GM18868 (cell line): Measurements from ENCODE around the gene EXOC1.
A peak's percentile ranks its signal among the peaks of the same experiment; 100 is the strongest.

Experiments used
- ATAC-seq: cut with Tn5 transposase; IDR thresholded peaks from one replicate; pipeline ENCODE4 v1.9.1; 2021; ENCODE audit warnings: mild to moderate bottlenecking, moderate library complexity; ENCODE audit not compliant: unreplicated experiment

EXOC1 gene

GRCh38 chr4:55849724-55850123 lies 3.7 kb upstream of the EXOC1 start:
- ATAC-seq, result no peak

GRCh38 chr4:55851885-55852284 lies 1.6 kb upstream of the EXOC1 start:
- no peak for ATAC-seq

GRCh38 chr4:55854129-55854528 lies 681 bp downstream of the EXOC1 start:
- no peak for ATAC-seq

GRCh38 chr4:55857586-55857985 lies 4.1 kb downstream of the EXOC1 start:
- no peak for ATAC-seq

GRCh38 chr4:55859711-55860110 lies 6.3 kb downstream of the EXOC1 start:
- no peak for ATAC-seq

- no peak for ATAC-seq
Observed at GRCh38 chr4:55864577-55865223, 11.3 kb downstream of the EXOC1 start.

GRCh38 chr4:55865228-55865806 lies 11.9 kb downstream of the EXOC1 start:
- ATAC-seq, result no peak

- peak; percentile 90 for ATAC-seq
Observed at GRCh38 chr4:55866290-55866907, 13.0 kb downstream of the EXOC1 start.

GRCh38 chr4:55866973-55867574 lies 13.6 kb downstream of the EXOC1 start:
- peak; percentile 81 for ATAC-seq

GRCh38 chr4:55868581-55869090 lies 15.2 kb downstream of the EXOC1 start:
- no peak for ATAC-seq

- ATAC-seq, result no peak
Observed at GRCh38 chr4:55871299-55871800, 17.9 kb downstream of the EXOC1 start.

- ATAC-seq, result no peak
Observed at GRCh38 chr4:55874831-55875230, 21.4 kb downstream of the EXOC1 start.

GRCh38 chr4:55876387-55876786 lies 22.9 kb downstream of the EXOC1 start:
- no peak for ATAC-seq

GRCh38 chr4:55879224-55879623 lies 25.8 kb downstream of the EXOC1 start:
- no peak for ATAC-seq

- no peak for ATAC-seq
Observed at GRCh38 chr4:55880652-55881280, 27.3 kb downstream of the EXOC1 start.

GRCh38 chr4:55884093-55884850 lies 30.8 kb downstream of the EXOC1 start:
- no peak for ATAC-seq

- no peak for ATAC-seq
Observed at GRCh38 chr4:55884851-55885219, 31.4 kb downstream of the EXOC1 start.

- no peak for ATAC-seq
Observed at GRCh38 chr4:55887594-55887993, 34.1 kb downstream of the EXOC1 start.

- ATAC-seq, result no peak
Observed at GRCh38 chr4:55892156-55892555, 38.7 kb downstream of the EXOC1 start.

- ATAC-seq, result no peak
Observed at GRCh38 chr4:55896622-55897021, 43.2 kb downstream of the EXOC1 start.

GRCh38 chr4:55902677-55903076 lies 49.2 kb downstream of the EXOC1 start:
- no peak for ATAC-seq
